Hematopoietic multipotent progenitor cell treated with erythropoietin and hydrocortisone succinate and interleukin-3 and kit ligand, for 15 days (in vitro differentiated cells): ENCODE results near the gene SPATA4.
"Not testable (repeated sequence)": the region's sequence is repeated elsewhere in the genome, so short reads cannot be mapped to it uniquely, and the experiment has no call there.

ENCODE experiments used
- DNase-seq: peaks from one replicate; pipeline ENCODE4 v3.0.0-alpha.2; 2015; ENCODE audit warnings: low spot score

Gene SPATA4

GRCh38 chr4:176195184-176195978 lies at the start of gene SPATA4:
Gene SPATA4 (minus strand): TSS chr4:176195585. CDS start chr4:176195562, 23 bp downstream.
- peak; percentile 90 for DNase-seq

- DNase-seq, result no peak
Observed at GRCh38 chr4:176242764-176243347, 47.5 kb upstream of the SPATA4 start.

GRCh38 chr4:176241703-176242102 lies 46.3 kb upstream of the SPATA4 start:
- DNase-seq, result no peak

GRCh38 chr4:176238826-176239225 lies 43.4 kb upstream of the SPATA4 start:
- no peak for DNase-seq

- no peak for DNase-seq
Observed at GRCh38 chr4:176238157-176238610, 42.8 kb upstream of the SPATA4 start.

GRCh38 chr4:176236946-176237345 lies 41.6 kb upstream of the SPATA4 start:
- DNase-seq, result no peak

GRCh38 chr4:176230836-176231235 lies 35.5 kb upstream of the SPATA4 start:
- no peak for DNase-seq

GRCh38 chr4:176229645-176230044 lies 34.3 kb upstream of the SPATA4 start:
- no peak for DNase-seq

- DNase-seq, result no peak
Observed at GRCh38 chr4:176226736-176227135, 31.4 kb upstream of the SPATA4 start.

GRCh38 chr4:176223561-176223960 lies 28.2 kb upstream of the SPATA4 start:
- no peak for DNase-seq

GRCh38 chr4:176222149-176222548 lies 26.8 kb upstream of the SPATA4 start:
- no peak for DNase-seq

GRCh38 chr4:176217510-176217909 lies 22.1 kb upstream of the SPATA4 start:
- DNase-seq, result peak; percentile 3

GRCh38 chr4:176212351-176212750 lies 17.0 kb upstream of the SPATA4 start:
- not testable (repeated sequence) for DNase-seq

GRCh38 chr4:176210579-176211296 lies 15.4 kb upstream of the SPATA4 start:
- DNase-seq, result no peak

GRCh38 chr4:176210101-176210500 lies 14.7 kb upstream of the SPATA4 start:
- DNase-seq, result no peak

- DNase-seq, result no peak
Observed at GRCh38 chr4:176209535-176209934, 14.2 kb upstream of the SPATA4 start.

GRCh38 chr4:176207839-176208238 lies 12.5 kb upstream of the SPATA4 start:
- DNase-seq, result no peak

GRCh38 chr4:176205299-176205698 lies 9.9 kb upstream of the SPATA4 start:
- no peak for DNase-seq

- no peak for DNase-seq
Observed at GRCh38 chr4:176198316-176198903, 3.0 kb upstream of the SPATA4 start.

GRCh38 chr4:176193938-176194337 lies 1.4 kb downstream of the SPATA4 start:
- no peak for DNase-seq

GRCh38 chr4:176193126-176193525 lies 2.3 kb downstream of the SPATA4 start:
- DNase-seq, result no peak

- no peak for DNase-seq
Observed at GRCh38 chr4:176191974-176192373, 3.4 kb downstream of the SPATA4 start.
